G401 (cell line): ENCODE results near the gene CCDC144A. TPM values are rescaled to one million over a fixed set of nuclear protein-coding genes. Genes with fewer than 3 reads are reported as not detected.
"Not testable (repeated sequence)": the region's sequence is repeated elsewhere in the genome, so short reads cannot be mapped to it uniquely, and the experiment has no call there.

ENCODE experiments used
- DNase-seq: peaks from one replicate; pipeline ENCODE4 v3.0.0-alpha.2; 2015; ENCODE audit warnings: low spot score
- in situ Hi-C: cut with HindIII; loops from 2 replicates; pipeline ENCODE4 v1.10.0; 2016; ENCODE audit warnings: low sequenced_read_pairs, mixed read lengths
- total RNA-seq: library from RNA; depleted of rRNA; stranded (reverse); fragments of >200 nt; shearing (Covaris generic); gene quantifications from 2 replicates; pipeline ENCODE4 v1.2.3, GENCODE V29; 2014

Gene CCDC144A
- total RNA-seq, 1 experiment from 2014 or later: not detected

DNA sequence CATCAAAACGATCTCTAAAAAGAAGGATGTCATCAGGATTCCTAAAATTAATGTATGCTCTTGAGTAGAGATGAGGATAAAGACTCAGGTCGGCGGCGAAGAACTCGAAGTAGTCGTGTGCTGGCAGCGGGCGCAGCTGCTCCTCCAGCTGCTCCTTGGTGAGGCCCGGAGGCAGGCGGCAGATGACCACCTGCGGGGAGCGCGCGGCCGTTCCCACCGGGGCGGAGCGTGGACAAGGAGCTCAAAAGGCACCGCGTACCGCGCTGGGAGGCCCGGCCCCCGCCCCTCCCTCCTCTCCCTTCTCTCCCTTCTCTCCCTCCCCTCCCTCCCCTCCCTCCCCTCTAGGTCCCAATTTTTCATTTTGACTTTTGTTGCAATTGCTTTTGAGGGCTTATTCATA, 56.5 kb downstream of the CCDC144A start:
- in situ Hi-C loops, DNase-seq: not testable (repeated sequence)

DNA sequence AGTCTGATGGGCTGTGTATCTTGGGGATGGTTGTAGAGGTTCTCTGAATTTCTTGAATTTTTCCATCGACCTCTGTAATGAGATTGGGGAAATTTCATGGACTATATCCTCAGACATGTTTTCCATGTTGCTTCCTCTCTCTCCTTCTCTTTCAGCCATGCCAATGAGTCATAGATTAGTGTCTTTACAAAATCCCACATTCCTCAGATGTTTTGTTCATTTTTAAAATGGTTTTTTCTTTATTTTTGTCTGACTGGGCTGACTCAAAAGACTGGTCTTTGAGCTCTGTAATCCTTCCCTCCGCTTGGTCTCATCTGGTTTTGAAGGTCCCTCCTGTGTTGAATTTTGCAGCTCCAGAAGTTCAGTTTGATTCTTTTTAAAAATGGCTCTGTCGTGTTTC, 60.5 kb downstream of the CCDC144A start:
- DNase-seq, in situ Hi-C loops: not testable (repeated sequence)

DNA sequence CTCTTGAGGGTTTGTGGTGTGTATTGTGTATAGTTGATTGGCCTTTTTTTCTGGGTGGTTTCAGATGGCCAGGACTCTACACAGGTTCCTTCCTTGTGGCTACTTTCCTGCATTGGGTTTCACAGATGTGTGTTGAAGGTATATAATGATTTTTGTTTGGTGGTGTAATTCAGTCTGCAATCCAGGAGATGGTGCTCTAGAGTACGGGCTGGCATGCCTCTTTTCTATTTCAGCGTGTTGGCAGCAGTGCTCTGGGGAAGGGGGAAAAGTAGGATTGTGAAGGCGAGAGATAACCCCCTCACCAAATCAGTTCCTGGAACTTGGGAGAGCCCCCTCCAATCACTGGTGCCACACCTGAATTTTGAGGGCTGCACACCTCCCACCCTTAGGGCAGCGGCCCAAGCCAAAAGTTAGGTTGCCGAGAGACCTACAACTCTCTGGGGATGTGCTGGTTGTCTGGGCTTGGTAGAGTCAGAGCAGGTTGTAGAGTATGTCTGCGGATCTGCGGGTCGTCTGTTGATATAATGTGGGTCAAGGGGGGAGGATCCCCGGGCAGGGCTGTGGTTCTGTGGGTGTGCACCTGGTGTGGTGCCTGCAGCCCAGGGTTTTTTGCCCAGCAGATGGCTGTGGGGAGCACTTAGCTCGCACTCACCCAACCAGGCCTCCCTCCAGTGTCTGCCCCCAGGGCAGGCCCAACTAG, 61.3 kb downstream of the CCDC144A start:
- not testable (repeated sequence) for DNase-seq

DNA sequence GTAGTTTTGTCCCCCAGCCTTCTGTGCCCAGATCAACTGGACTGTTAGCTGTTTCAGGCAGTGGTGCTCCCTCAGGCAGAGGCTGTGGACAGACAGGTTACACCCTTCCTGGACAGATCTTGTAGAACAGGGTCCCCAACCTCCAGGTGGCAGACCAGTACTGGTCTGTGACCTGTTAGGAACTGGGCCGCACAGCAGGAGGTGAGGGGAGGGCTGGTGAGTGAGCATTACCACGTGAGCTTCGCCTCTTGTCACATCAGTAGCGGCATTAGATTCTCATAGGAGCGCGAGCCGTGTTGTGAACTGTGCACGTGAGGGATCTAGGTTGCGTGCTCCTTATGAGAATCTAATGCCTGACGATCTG, 61.9 kb downstream of the CCDC144A start:
- in situ Hi-C loops, DNase-seq: not testable (repeated sequence)

More for the DNA sequence above, 61.3 kb downstream of the CCDC144A start:
- in situ Hi-C loops: not testable (repeated sequence)

GRCh38 chr17:16757520-16757919, 67.5 kb downstream of the CCDC144A start:
- in situ Hi-C loops: not testable (repeated sequence)

DNA sequence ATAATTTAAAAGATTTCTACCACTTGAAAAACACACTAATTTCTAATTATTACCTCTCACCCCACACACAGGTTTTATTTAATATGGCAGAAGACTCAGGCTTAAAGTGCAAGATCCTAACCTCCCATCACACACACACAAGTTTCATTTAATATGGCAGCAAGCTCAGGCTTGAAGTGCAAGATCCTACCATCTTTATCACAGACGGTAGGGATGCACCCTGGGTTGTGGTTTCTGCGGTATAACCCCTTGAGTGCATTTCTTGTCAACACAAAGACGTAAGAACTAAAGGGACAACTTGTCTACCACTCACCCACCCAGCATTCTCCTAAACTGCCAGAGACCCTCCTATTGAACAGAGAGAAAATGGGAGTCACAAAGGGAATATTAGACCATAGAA, 68.1 kb downstream of the CCDC144A start:
- in situ Hi-C loops: not testable (repeated sequence)

More at GRCh38 chr17:16757520-16757919, 67.5 kb downstream of the CCDC144A start:
- not testable (repeated sequence) for DNase-seq

GRCh38 chr17:16768290-16769175, 78.5 kb downstream of the CCDC144A start:
- in situ Hi-C loops, DNase-seq: not testable (repeated sequence)

More for the DNA sequence above, 68.1 kb downstream of the CCDC144A start:
- DNase-seq: not testable (repeated sequence)

GRCh38 chr17:16772394-16773145, 82.5 kb downstream of the CCDC144A start:
- DNase-seq, in situ Hi-C loops: not testable (repeated sequence)

DNA sequence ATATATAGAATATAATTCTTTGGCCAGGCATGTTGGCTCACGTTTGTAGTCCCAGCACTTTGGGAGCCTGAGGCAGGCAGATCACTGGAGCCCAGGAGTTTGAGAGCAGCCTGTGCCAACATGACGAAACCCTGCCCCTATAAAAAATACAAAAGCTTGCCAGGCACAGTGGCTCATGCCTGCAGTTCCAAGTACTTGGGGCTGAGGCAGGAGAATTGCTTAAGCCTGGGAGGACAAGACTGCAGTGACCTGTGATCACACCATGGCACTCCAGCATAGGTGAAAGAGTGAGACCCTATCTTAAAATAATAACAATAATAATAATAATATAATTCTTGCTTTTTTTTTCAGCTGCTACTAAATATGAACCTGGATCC, 83.1 kb downstream of the CCDC144A start:
- in situ Hi-C loops, DNase-seq: not testable (repeated sequence)

- in situ Hi-C loops, DNase-seq: not testable (repeated sequence)
These were observed 97.8 kb downstream of the CCDC144A start for GRCh38 chr17:16787851-16788250.

GRCh38 chr17:16788889-16789536, 99.0 kb downstream of the CCDC144A start:
- in situ Hi-C loops, DNase-seq: not testable (repeated sequence)

GRCh38 chr17:16789622-16790021, 99.6 kb downstream of the CCDC144A start:
- DNase-seq, in situ Hi-C loops: not testable (repeated sequence)

- in situ Hi-C loops: not testable (repeated sequence)
These were observed 100.4 kb downstream of the CCDC144A start for GRCh38 chr17:16790313-16790871.

GRCh38 chr17:16794215-16794614, 104.2 kb downstream of the CCDC144A start:
- DNase-seq, in situ Hi-C loops: not testable (repeated sequence)

More at GRCh38 chr17:16790313-16790871, 100.4 kb downstream of the CCDC144A start:
- not testable (repeated sequence) for DNase-seq

- DNase-seq, in situ Hi-C loops: not testable (repeated sequence)
These were observed 105.9 kb downstream of the CCDC144A start for GRCh38 chr17:16795894-16796293.

- in situ Hi-C loops: not testable (repeated sequence)
These were observed 114.8 kb downstream of the CCDC144A start for GRCh38 chr17:16804851-16805250.

DNA sequence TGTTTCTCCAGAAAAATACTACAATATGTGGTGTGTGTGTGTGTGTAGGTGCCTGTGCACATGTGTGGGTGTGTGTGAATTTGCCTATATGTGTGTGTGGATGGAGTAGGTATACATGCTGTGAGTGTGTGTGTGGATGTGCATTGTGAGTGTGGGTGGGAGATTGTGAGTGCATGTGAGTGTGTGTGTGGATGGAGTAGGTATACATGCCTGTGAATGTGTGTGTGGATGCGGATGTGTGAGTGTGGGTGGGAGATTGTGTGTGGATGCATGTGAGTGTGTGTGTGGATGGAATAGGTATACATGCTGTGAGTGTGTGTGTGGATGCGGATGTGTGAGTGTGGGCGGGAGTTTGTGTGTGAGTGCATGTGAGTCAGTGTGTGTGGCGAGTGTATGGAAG, 116.6 kb downstream of the CCDC144A start:
- DNase-seq, in situ Hi-C loops: not testable (repeated sequence)

More at GRCh38 chr17:16804851-16805250, 114.8 kb downstream of the CCDC144A start:
- DNase-seq: not testable (repeated sequence)

GRCh38 chr17:16807620-16808019, 117.6 kb downstream of the CCDC144A start:
- in situ Hi-C loops, DNase-seq: not testable (repeated sequence)
